ENCODE results near the gene ATG10. TPM values are rescaled to one million over a fixed set of nuclear protein-coding genes. Genes with fewer than 3 reads are reported as not detected.
"Not testable (repeated sequence)": the region's sequence is repeated elsewhere in the genome, so short reads cannot be mapped to it uniquely, and the experiment has no call there.

ATG10 gene
- total RNA-seq, 4 donors from 2014 or later: 6.0 to 16.4 (median 10.2) TPM

DNA sequence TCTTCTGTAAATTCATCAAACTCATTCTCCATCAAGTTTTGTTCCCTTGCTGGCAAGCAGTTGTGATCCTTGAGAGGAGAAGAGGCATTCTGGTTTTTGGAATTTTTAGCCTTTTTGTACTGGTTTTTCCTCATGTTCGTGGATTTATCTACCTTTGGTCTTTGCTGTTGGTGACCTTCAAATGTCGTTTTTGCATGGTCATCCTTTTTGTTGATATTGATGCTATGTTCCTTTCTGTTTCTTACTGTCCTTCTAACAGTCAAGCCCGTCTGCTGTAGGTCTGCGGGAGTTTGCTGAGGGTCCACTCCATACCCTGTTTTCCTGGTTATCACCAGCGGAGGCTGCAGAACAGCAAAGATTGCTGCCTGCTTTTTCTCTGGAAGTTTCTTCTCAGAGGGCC is 165.4 kb downstream of the ATG10 start:
- H3K4me1 ChIP-seq: no peaks in the 10 kb centered on the region
- ATAC-seq: no peak
- no peaks in the 10 kb centered on the region for H3K36me3 ChIP-seq
- no peak for TF ChIP-seq POLR2AphosphoS5 (IDR thresholded peaks at IDR 0.05)
- TF ChIP-seq, protein P1, sequence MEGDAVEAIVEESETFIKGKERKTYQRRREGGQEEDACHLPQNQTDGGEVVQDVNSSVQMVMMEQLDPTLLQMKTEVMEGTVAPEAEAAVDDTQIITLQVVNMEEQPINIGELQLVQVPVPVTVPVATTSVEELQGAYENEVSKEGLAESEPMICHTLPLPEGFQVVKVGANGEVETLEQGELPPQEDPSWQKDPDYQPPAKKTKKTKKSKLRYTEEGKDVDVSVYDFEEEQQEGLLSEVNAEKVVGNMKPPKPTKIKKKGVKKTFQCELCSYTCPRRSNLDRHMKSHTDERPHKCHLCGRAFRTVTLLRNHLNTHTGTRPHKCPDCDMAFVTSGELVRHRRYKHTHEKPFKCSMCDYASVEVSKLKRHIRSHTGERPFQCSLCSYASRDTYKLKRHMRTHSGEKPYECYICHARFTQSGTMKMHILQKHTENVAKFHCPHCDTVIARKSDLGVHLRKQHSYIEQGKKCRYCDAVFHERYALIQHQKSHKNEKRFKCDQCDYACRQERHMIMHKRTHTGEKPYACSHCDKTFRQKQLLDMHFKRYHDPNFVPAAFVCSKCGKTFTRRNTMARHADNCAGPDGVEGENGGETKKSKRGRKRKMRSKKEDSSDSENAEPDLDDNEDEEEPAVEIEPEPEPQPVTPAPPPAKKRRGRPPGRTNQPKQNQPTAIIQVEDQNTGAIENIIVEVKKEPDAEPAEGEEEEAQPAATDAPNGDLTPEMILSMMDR (IDR thresholded peaks at IDR 0.05): no peak
- no peak for TF ChIP-seq POLR2A (IDR thresholded peaks at IDR 0.05)
- no peak for TF ChIP-seq EP300 (IDR thresholded peaks at IDR 0.05)
- peaks cover 0 to 6% (median 0%) of the 10 kb centered on the region in 3 donors for H3K9me3 ChIP-seq
- H3K27me3 ChIP-seq: no peaks in the 10 kb centered on the region
- no peak overlapping the region for H3K27ac ChIP-seq
- no peak overlapping the region for H3K4me3 ChIP-seq
- 100% methylated on average over 2 of the region's 5 CpGs; no CpG with 5 or more reads in 1 of the 2 donors for WGBS, 2 donors (ENCODE audit: low coverage in 1 of 2)

DNA sequence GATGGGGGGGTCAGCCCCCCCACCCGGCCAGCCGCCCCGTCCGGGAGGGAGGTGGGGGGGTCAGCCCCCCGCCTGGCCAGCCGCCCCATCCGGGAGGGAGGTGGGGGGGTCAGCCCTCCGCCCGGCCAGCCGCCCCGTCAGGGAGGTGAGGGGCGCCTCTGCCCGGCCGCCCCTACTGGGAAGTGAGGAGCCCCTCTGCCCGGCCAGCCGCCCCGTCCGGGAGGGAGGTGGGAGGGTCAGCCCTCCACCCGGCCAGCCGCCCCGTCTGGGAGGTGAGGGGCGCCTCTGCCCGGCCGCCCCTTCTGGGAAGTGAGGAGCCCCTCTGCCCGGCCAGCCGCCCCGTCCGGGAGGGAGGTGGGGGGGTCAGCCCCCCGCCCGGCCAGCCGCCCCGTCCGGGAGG is 168.0 kb downstream of the ATG10 start:
- not testable (repeated sequence) for H3K36me3 ChIP-seq
- WGBS, 2 donors (ENCODE audit: low coverage in 1 of 2): no CpG with 5 or more reads among the region's 33 CpGs

GRCh38 chr5:82142217-82142841 is 170.5 kb downstream of the ATG10 start:
- no peak overlapping the region for H3K27ac ChIP-seq
- no peaks in the 10 kb centered on the region for H3K27me3 ChIP-seq
- H3K36me3 ChIP-seq: no peaks in the 10 kb centered on the region
- H3K4me3 ChIP-seq: no peak overlapping the region
- TF ChIP-seq EP300 (IDR thresholded peaks at IDR 0.05): no peak
- TF ChIP-seq, protein P1 (IDR thresholded peaks at IDR 0.05): no peak
- no peak for TF ChIP-seq POLR2A (IDR thresholded peaks at IDR 0.05)
- no peak for TF ChIP-seq POLR2AphosphoS5 (IDR thresholded peaks at IDR 0.05)
- H3K9me3 ChIP-seq: peaks cover 0 to 8% (median 0%) of the 10 kb centered on the region in 3 donors
- 85 to 89% methylated on average over 5 of the region's 5 CpGs for WGBS, 2 donors (ENCODE audit: low coverage in 1 of 2)
- H3K4me1 ChIP-seq: no peaks in the 10 kb centered on the region
- ATAC-seq: no peak

More for the DNA sequence above, 168.0 kb downstream of the ATG10 start:
- H3K4me1 ChIP-seq, H3K4me3 ChIP-seq, H3K27me3 ChIP-seq, ATAC-seq, H3K27ac ChIP-seq: not testable (repeated sequence)
- H3K9me3 ChIP-seq: peaks cover 0 to 14% (median 0%) of the 10 kb centered on the region in 3 donors

- 85 to 95% methylated on average over 6 of the region's 6 CpGs for WGBS, 2 donors (ENCODE audit: low coverage in 1 of 2)
- no peaks in the 10 kb centered on the region for H3K27me3 ChIP-seq
- no peak overlapping the region for H3K4me3 ChIP-seq
- H3K27ac ChIP-seq: no peak overlapping the region
- no peaks in the 10 kb centered on the region for H3K4me1 ChIP-seq
- ATAC-seq: no peak
- no peaks in the 10 kb centered on the region for H3K36me3 ChIP-seq
- TF ChIP-seq POLR2A (IDR thresholded peaks at IDR 0.05): no peak
- TF ChIP-seq, protein P1 (IDR thresholded peaks at IDR 0.05): no peak
- no peak for TF ChIP-seq EP300 (IDR thresholded peaks at IDR 0.05)
- no peak for TF ChIP-seq POLR2AphosphoS5 (IDR thresholded peaks at IDR 0.05)
- H3K9me3 ChIP-seq: peaks cover 0 to 8% (median 0%) of the 10 kb centered on the region in 3 donors
Measured at GRCh38 chr5:82142928-82143577, 171.2 kb downstream of the ATG10 start.

- H3K4me1 ChIP-seq: no peaks in the 10 kb centered on the region
- H3K36me3 ChIP-seq: no peaks in the 10 kb centered on the region
- no peak overlapping the region for H3K4me3 ChIP-seq
- WGBS, 2 donors (ENCODE audit: low coverage in 1 of 2): 90 to 100% methylated on average over 1 of the region's 1 CpG
- ATAC-seq: peak; percentile 85
- no peak overlapping the region for H3K27ac ChIP-seq
- H3K9me3 ChIP-seq: peaks cover 0 to 7% (median 0%) of the 10 kb centered on the region in 3 donors
- no peaks in the 10 kb centered on the region for H3K27me3 ChIP-seq
- TF ChIP-seq POLR2A (IDR thresholded peaks at IDR 0.05): no peak
- TF ChIP-seq POLR2AphosphoS5 (IDR thresholded peaks at IDR 0.05): no peak
- TF ChIP-seq, protein P1 (IDR thresholded peaks at IDR 0.05): no peak
- TF ChIP-seq EP300 (IDR thresholded peaks at IDR 0.05): no peak
Measured at GRCh38 chr5:82147860-82148573, 176.2 kb downstream of the ATG10 start.

All from gastroesophageal sphincter (tissue), 4 donors.